ENCODE data around the gene SLC45A3. TPM values are rescaled to one million over a fixed set of nuclear protein-coding genes. Genes with fewer than 3 reads are reported as not detected.

The SLC45A3 gene
- total RNA-seq = 0.51 and 3.4 TPM in 2 replicates

DNA sequence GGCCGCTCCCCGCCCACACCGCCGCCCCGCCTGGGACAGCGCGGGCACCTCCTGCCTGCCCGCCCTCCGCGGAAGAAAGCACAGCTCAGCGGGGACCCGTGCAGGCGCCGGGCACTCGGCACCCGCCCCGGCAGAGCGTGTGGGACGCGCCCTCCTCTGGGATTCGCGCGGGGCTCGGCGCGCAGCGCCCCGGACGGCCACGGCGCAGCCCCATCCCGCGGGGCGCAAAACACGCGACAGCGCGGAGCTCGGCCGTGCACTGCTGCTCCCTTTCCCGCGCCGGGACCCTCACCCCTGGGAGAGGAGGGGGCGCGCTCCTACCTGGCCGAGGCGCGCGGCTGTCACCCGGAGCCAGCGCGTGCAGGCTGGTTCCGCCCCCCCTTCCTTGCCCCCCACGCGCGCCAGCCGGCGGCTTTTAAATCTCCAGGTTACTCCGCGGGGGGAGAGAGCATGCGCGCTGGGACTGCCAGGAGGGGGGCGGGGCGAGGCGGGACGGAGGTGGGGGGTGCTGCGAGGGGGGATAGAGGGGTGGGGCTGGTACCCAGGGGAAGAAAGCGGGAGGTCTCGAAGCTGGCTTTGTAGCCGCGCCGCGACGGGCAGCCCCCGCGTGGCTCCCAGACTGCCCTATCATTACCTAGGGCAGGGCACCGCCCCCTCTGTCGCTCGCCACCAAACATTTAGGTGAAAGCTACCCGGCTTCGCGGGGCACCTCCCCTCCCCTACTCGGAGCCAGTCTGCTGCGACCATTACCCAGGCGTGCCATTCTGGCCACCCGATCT, at the start of gene SLC45A3:
SLC45A3 (minus strand) TSS at position 437 of the 779 bp plus-strand sequence. CDS start 15,853 bp downstream, outside the sequence.

GRCh38 chr1:205631768-205632668, 48.3 kb downstream of the SLC45A3 start, which contains the start of gene ELK4:
ELK4 (minus strand) TSS chr1:205632011; CDS start chr1:205623882, 8,129 bp downstream.

Other genes starting within 250 kb of the SLC45A3 start
- gene BLACAT1, start 224.5 kb downstream of the SLC45A3 start, total RNA-seq = not detected in 2 replicates
- gene CDK18, start 175.8 kb downstream of the SLC45A3 start, total RNA-seq = 2.2 and 7.4 TPM in 2 replicates
- gene ELK4, start 48.5 kb downstream of the SLC45A3 start, total RNA-seq = 8.8 and 11.3 TPM in 2 replicates
- gene NUCKS1, start 69.7 kb upstream of the SLC45A3 start, total RNA-seq = 63.2 and 66.6 TPM in 2 replicates
- 18.0 and 21.8 TPM in 2 replicates for gene RAB29, start 95.0 kb upstream of the SLC45A3 start, total RNA-seq
- 22.0 and 24.9 TPM in 2 replicates for gene SLC41A1, start 132.7 kb upstream of the SLC45A3 start, total RNA-seq
- gene PM20D1, start 169.6 kb upstream of the SLC45A3 start, total RNA-seq = 0.17 TPM in 1 of 2 replicates, not detected in the other

All from pericardium fibroblast (primary cell).